Activated CD8-positive, alpha-beta memory T cell treated with anti-CD3 and anti-CD28 coated beads, Interleukin-2, amount 10 ng/mL, durations not matched to agents 7 days and 5 days (primary cell): ENCODE data around the gene TENT5A. TPM values are rescaled to one million over a fixed set of nuclear protein-coding genes. Genes with fewer than 3 reads are reported as not detected.

Source experiments
- ATAC-seq: fragments of 150-1000 bp; cut with Tn5 transposase; one replicate; pipeline ENCODE4 v1.10.0; 2021; ENCODE audit warnings: moderate library complexity
- CTCF ChIA-PET: fragments of 350-600 bp; sonication (Branson Sonifier 250); formaldehyde crosslinking; loops from one replicate; lab custom pipeline; 2021; ENCODE audit warnings: antibody characterized with exemption; lab: Charles Lee
- DNase-seq: peaks from one replicate; pipeline ENCODE4 v3.0.0-alpha.2; 2020
- H3K27ac Mint-ChIP-seq: one replicate; pipeline ENCODE4 v1.8.0; 2021; ENCODE audit warnings: mild to moderate bottlenecking, mixed read lengths
- H3K27me3 Mint-ChIP-seq: one replicate; pipeline ENCODE4 v1.8.0; 2021; ENCODE audit warnings: mixed read lengths
- H3K36me3 Mint-ChIP-seq: one replicate; pipeline ENCODE4 v1.8.0; 2021; ENCODE audit warnings: mild to moderate bottlenecking, mixed read lengths
- H3K4me1 Mint-ChIP-seq: one replicate; pipeline ENCODE4 v1.8.0; 2021; ENCODE audit warnings: mixed read lengths
- H3K4me3 Mint-ChIP-seq: one replicate; pipeline ENCODE4 v1.8.0; 2021; ENCODE audit warnings: mild to moderate bottlenecking, moderate library complexity, mixed read lengths
- H3K9me3 Mint-ChIP-seq: one replicate; pipeline ENCODE4 v1.8.0; 2022; ENCODE audit warnings: low read depth, mixed read lengths
- total RNA-seq, 2 experiments: library from RNA; stranded (reverse); gene quantifications; one replicate each; pipeline ENCODE4 v1.2.3, GENCODE V29; 2021

TENT5A gene
- total RNA-seq, 2 experiments from 2014 or later = 1.5 to 3.7 TPM

DNA sequence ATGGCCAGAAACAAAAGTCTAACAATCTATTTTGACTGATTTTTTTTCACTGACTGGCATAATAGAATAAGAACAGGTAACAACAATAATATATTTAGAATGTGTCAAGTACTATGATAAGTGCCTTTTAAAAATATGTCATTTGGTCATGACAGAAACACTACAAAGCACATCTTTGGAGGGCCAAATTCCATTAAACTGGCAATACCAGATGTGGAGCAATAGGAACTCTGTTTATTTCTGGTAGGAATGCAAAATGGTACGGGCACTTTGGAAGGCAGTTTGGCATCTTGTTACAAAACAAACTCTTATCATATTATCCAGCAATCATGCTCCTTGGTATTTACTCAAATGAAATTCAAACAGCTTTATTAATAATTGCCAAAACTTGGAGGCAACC lies 39.3 kb downstream of the TENT5A start:
- H3K4me3 Mint-ChIP-seq = no peak overlapping the region
- ATAC-seq (no peak), DNase-seq (no peak)
- CTCF ChIA-PET = no interaction called here
- no peaks in the 10 kb centered on the region for H3K9me3 Mint-ChIP-seq
- no peaks in the 10 kb centered on the region for H3K27me3 Mint-ChIP-seq
- H3K36me3 Mint-ChIP-seq = no peaks in the 10 kb centered on the region
- no peaks in the 10 kb centered on the region for H3K4me1 Mint-ChIP-seq
- H3K27ac Mint-ChIP-seq = no peak overlapping the region

GRCh38 chr6:81708113-81708699 lies 44.3 kb downstream of the TENT5A start:
- CTCF ChIA-PET = no interaction called here
- no peak for ATAC-seq
- Mint-ChIP-seq H3K4me1 (no peaks in the 10 kb centered on the region), H3K27ac (no peak overlapping the region), H3K9me3 (no peaks in the 10 kb centered on the region), H3K36me3 (no peaks in the 10 kb centered on the region), H3K4me3 (no peak overlapping the region), H3K27me3 (no peaks in the 10 kb centered on the region)
- no peak for DNase-seq

GRCh38 chr6:81704700-81705099 lies 47.8 kb downstream of the TENT5A start:
- CTCF ChIA-PET = no interaction called here
- no peak for ATAC-seq
- no peaks in the 10 kb centered on the region for H3K36me3 Mint-ChIP-seq
- H3K27ac Mint-ChIP-seq = no peak overlapping the region
- no peaks in the 10 kb centered on the region for H3K9me3 Mint-ChIP-seq
- no peaks in the 10 kb centered on the region for H3K4me1 Mint-ChIP-seq
- no peak overlapping the region for H3K4me3 Mint-ChIP-seq
- no peak for DNase-seq
- H3K27me3 Mint-ChIP-seq = no peaks in the 10 kb centered on the region

DNA sequence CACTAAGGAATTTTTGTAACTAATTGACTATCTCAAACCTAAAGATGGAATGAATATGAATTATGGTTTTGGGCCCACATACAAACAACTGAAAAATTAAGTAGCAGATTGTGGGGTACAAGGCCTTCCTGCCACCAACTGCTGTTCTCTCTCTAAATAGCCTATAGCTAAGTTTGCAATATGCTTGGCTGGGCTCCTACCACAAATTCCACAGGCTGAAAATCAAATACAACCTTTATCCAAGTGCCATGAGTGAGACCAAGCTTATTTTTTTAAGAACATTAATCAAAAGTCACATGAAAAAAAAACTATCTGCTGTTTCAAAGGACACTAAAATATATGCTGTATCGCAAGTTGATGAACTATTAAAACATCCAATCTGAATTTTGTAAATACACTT lies 52.1 kb downstream of the TENT5A start:
- CTCF ChIA-PET = no interaction called here
- Mint-ChIP-seq H3K27me3 (no peaks in the 10 kb centered on the region), H3K36me3 (no peaks in the 10 kb centered on the region), H3K9me3 (no peaks in the 10 kb centered on the region), H3K4me1 (no peaks in the 10 kb centered on the region), H3K4me3 (no peak overlapping the region), H3K27ac (no peak overlapping the region)
- ATAC-seq (no peak), DNase-seq (no peak)

- H3K9me3 Mint-ChIP-seq = no peaks in the 10 kb centered on the region
- ATAC-seq (no peak), DNase-seq (no peak)
- CTCF ChIA-PET = no interaction called here
- H3K4me1 Mint-ChIP-seq = no peaks in the 10 kb centered on the region
- no peak overlapping the region for H3K4me3 Mint-ChIP-seq
- no peaks in the 10 kb centered on the region for H3K27me3 Mint-ChIP-seq
- no peak overlapping the region for H3K27ac Mint-ChIP-seq
- no peaks in the 10 kb centered on the region for H3K36me3 Mint-ChIP-seq
Observed at GRCh38 chr6:81697559-81697958, 54.9 kb downstream of the TENT5A start.

GRCh38 chr6:81696524-81696923 lies 56.0 kb downstream of the TENT5A start:
- ATAC-seq (no peak), DNase-seq (no peak)
- CTCF ChIA-PET = no interaction called here
- H3K9me3 Mint-ChIP-seq = no peaks in the 10 kb centered on the region
- no peaks in the 10 kb centered on the region for H3K27me3 Mint-ChIP-seq
- no peak overlapping the region for H3K4me3 Mint-ChIP-seq
- H3K27ac Mint-ChIP-seq = no peak overlapping the region
- H3K4me1 Mint-ChIP-seq = no peaks in the 10 kb centered on the region
- no peaks in the 10 kb centered on the region for H3K36me3 Mint-ChIP-seq
